ENCODE results near the gene RABGEF1.
"Not testable (repeated sequence)": the region's sequence is repeated elsewhere in the genome, so short reads cannot be mapped to it uniquely, and the experiment has no call there.

RABGEF1 gene

DNA sequence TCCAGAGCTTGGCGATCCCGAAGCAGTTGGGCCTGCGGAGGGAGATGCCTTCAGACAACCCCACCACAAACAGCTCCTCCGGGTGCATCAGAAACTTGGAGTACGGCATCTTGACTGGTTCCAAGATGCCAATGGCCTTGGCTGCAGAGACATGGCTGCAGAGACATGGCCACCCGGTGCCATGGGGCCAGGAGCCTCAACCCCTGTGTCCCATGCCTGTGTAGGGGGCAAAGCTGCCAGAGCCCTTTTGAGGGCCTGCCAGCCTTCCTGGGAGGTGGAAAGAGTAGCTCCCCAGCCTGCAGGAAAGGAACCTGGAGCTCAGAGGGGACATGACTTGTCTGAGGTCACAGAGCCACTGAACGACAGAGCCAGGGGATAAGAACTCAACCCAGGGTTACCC, 83.5 kb downstream of the RABGEF1 start:
- Histone ChIP-seq H3K4me3 (IDR thresholded peaks at IDR 0.05; ENCODE audit: insufficient read depth, low read depth, low read length) (no peak overlapping the region), H3K4me1 (ENCODE audit: low read depth, poor library complexity, severe bottlenecking) (no peaks in the 10 kb centered on the region), H3K79me2 (ENCODE audit: insufficient read depth, low read depth) (no peaks in the 10 kb centered on the region), H2AFZ (ENCODE audit: low read depth) (no peak overlapping the region), H4K20me1 (ENCODE audit: insufficient read depth) (no peaks in the 10 kb centered on the region), H3K4me2 (no peak overlapping the region), H3K27ac (no peak overlapping the region), H3K27me3 (ENCODE audit: insufficient read depth, low read depth) (no peaks in the 10 kb centered on the region), H3K36me3 (ENCODE audit: insufficient read depth) (no peaks in the 10 kb centered on the region), H3K9ac (no peak overlapping the region)
- TF ChIP-seq, protein P1, sequence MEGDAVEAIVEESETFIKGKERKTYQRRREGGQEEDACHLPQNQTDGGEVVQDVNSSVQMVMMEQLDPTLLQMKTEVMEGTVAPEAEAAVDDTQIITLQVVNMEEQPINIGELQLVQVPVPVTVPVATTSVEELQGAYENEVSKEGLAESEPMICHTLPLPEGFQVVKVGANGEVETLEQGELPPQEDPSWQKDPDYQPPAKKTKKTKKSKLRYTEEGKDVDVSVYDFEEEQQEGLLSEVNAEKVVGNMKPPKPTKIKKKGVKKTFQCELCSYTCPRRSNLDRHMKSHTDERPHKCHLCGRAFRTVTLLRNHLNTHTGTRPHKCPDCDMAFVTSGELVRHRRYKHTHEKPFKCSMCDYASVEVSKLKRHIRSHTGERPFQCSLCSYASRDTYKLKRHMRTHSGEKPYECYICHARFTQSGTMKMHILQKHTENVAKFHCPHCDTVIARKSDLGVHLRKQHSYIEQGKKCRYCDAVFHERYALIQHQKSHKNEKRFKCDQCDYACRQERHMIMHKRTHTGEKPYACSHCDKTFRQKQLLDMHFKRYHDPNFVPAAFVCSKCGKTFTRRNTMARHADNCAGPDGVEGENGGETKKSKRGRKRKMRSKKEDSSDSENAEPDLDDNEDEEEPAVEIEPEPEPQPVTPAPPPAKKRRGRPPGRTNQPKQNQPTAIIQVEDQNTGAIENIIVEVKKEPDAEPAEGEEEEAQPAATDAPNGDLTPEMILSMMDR (conservative IDR thresholded peaks at IDR 0.05; ENCODE audit: low read depth, low read length), result no peak

DNA sequence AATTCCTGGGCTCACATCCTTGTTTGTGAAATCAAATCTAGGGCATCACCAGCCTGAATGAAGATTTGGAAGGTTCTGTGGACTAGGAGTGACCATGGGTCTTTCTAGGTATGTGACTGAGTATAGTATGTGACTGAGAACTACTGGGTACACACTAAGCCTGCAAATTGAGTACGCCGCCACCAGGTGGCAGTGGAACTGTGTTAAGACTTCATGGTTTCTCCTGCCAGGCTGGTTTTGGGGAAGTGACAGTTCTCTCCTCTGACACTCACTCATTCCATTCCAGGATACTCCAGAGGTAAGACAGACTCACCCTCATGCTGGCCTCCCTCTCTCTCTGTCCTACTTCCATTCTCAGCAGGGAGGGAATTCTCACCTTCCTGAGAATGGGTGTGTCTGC, 85.0 kb downstream of the RABGEF1 start:
- not testable (repeated sequence) for H3K4me3 ChIP-seq (IDR thresholded peaks at IDR 0.05; ENCODE audit: insufficient read depth, low read depth, low read length); H3K4me2 ChIP-seq; H3K27me3 ChIP-seq (ENCODE audit: insufficient read depth, low read depth); H3K27ac ChIP-seq; H3K4me1 ChIP-seq (ENCODE audit: low read depth, poor library complexity, severe bottlenecking); H3K79me2 ChIP-seq (ENCODE audit: insufficient read depth, low read depth); H3K9ac ChIP-seq; H2AFZ ChIP-seq (ENCODE audit: low read depth); H3K36me3 ChIP-seq (ENCODE audit: insufficient read depth); H4K20me1 ChIP-seq (ENCODE audit: insufficient read depth)
- TF ChIP-seq, protein P1 (conservative IDR thresholded peaks at IDR 0.05; ENCODE audit: low read depth, low read length), result peak; percentile 60

DNA sequence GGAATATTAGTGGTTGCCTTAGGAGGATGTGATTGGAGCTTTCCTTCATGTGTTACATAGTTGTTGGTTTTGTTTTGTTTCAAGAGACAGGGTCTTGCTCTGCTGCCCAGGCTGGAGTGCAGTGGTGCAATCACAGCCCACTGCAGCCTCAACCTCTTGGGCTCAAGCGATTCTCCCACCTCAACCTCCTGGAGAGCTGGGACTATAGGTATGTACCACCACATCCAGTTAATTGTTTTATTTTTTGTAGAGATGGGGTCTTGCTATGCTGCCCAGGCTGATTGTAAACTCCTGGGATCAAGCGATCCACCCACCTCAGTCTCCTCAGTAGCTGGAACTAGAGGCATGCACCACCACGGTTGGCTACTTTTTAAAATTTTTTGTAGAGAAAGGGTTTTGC, 86.1 kb downstream of the RABGEF1 start:
- H2AFZ ChIP-seq (ENCODE audit: low read depth), result no peak overlapping the region

DNA sequence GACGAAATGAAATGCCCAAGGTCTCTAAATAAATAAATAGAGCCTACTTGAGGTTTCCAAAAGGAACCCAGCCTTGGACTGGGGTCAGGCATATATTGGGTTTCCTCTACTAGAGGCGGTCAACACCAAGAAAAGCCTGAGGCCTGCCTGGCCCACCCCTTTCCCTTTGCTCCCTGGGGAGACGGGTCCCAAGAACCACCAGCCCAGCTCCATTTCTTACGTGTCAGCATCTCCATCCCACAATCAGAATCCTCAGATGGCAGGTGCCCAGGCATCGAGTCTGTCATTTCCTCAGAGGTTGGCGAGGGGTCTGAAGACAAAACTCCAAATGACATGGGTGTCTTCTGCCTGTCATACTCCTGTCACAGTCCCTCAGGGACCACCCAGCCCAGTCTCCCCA, 90.4 kb downstream of the RABGEF1 start:
- not testable (repeated sequence) for H2AFZ ChIP-seq (ENCODE audit: low read depth); H3K36me3 ChIP-seq (ENCODE audit: insufficient read depth); H3K4me2 ChIP-seq

More for the DNA sequence above, 86.1 kb downstream of the RABGEF1 start:
- H3K79me2 ChIP-seq (ENCODE audit: insufficient read depth, low read depth), result no peaks in the 10 kb centered on the region
- no peak overlapping the region for H3K27ac ChIP-seq
- no peaks in the 10 kb centered on the region for H3K27me3 ChIP-seq (ENCODE audit: insufficient read depth, low read depth)
- H3K4me3 ChIP-seq (IDR thresholded peaks at IDR 0.05; ENCODE audit: insufficient read depth, low read depth, low read length), result no peak overlapping the region
- no peak overlapping the region for H3K9ac ChIP-seq
- H3K4me1 ChIP-seq (ENCODE audit: low read depth, poor library complexity, severe bottlenecking), result no peaks in the 10 kb centered on the region
- no peaks in the 10 kb centered on the region for H4K20me1 ChIP-seq (ENCODE audit: insufficient read depth)
- no peak overlapping the region for H3K4me2 ChIP-seq
- TF ChIP-seq, protein P1 (conservative IDR thresholded peaks at IDR 0.05; ENCODE audit: low read depth, low read length), result no peak
- H3K36me3 ChIP-seq (ENCODE audit: insufficient read depth), result no peaks in the 10 kb centered on the region

DNA sequence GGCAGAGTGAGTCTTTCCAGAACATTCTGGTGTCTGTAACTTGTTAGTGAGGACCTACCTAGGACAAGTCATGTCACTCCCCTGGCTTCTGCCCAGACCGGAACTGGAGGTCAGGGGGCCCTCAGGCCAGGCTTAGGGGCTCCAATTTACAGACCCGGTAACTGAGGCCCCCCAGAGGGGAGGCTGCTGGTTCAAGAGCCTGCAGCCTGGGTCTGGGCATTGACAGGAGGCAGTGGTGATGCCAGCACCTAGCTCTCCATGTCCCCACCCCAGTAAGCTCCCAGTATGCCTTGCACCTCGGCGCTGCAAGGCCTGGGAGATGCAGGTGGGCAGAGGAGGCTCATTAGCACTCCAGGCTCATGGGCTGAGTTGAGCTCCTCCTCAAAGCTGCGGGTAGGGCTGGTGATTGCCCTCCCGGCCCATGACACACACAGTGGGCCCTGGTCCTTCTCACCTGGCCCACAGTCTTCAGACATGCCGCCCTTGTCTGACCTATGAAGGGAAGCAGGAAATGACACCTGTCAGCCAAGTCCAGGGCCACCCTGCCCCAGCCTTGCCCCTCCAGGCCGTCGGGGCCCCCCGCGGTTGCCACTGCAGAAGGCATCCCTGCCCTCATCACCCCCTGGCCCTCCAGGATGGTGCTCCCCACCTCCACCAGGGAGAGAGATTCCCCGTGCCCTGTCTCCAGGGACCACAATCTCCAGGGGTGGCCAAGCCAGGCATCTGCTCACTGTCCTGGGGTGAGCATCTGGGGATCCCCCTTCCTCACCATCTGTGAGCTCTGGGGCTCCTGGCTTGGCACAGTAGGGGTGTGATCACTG, 92.2 kb downstream of the RABGEF1 start:
- no peak overlapping the region for H3K4me2 ChIP-seq
- H3K27me3 ChIP-seq (ENCODE audit: insufficient read depth, low read depth), result no peaks in the 10 kb centered on the region
- TF ChIP-seq, protein P1 (conservative IDR thresholded peaks at IDR 0.05; ENCODE audit: low read depth, low read length), result no peak
- H3K36me3 ChIP-seq (ENCODE audit: insufficient read depth), result no peaks in the 10 kb centered on the region
- H4K20me1 ChIP-seq (ENCODE audit: insufficient read depth), result no peaks in the 10 kb centered on the region
- no peaks in the 10 kb centered on the region for H3K79me2 ChIP-seq (ENCODE audit: insufficient read depth, low read depth)
- H3K9ac ChIP-seq, result no peak overlapping the region
- no peak overlapping the region for H3K4me3 ChIP-seq (IDR thresholded peaks at IDR 0.05; ENCODE audit: insufficient read depth, low read depth, low read length)
- no peak overlapping the region for H3K27ac ChIP-seq
- H2AFZ ChIP-seq (ENCODE audit: low read depth), result no peak overlapping the region
- H3K4me1 ChIP-seq (ENCODE audit: low read depth, poor library complexity, severe bottlenecking), result no peaks in the 10 kb centered on the region

More for the DNA sequence above, 90.4 kb downstream of the RABGEF1 start:
- H3K27ac ChIP-seq; H3K9ac ChIP-seq; H3K4me1 ChIP-seq (ENCODE audit: low read depth, poor library complexity, severe bottlenecking); H4K20me1 ChIP-seq (ENCODE audit: insufficient read depth); H3K79me2 ChIP-seq (ENCODE audit: insufficient read depth, low read depth); H3K4me3 ChIP-seq (IDR thresholded peaks at IDR 0.05; ENCODE audit: insufficient read depth, low read depth, low read length); H3K27me3 ChIP-seq (ENCODE audit: insufficient read depth, low read depth): not testable (repeated sequence)
